GM18868 (cell line): ENCODE data around the gene C1QTNF6.
"Not testable (repeated sequence)": the region's sequence is repeated elsewhere in the genome, so short reads cannot be mapped to it uniquely, and the experiment has no call there.

ENCODE experiments used
- ATAC-seq: cut with Tn5 transposase; IDR thresholded peaks from one replicate; pipeline ENCODE4 v1.9.1; 2021; ENCODE audit warnings: mild to moderate bottlenecking, moderate library complexity; ENCODE audit not compliant: unreplicated experiment

Gene C1QTNF6

GRCh38 chr22:37178350-37179125 is 9.5 kb downstream of the C1QTNF6 start:
- no peak for ATAC-seq

GRCh38 chr22:37177755-37178154 is 10.3 kb downstream of the C1QTNF6 start:
- no peak for ATAC-seq

DNA sequence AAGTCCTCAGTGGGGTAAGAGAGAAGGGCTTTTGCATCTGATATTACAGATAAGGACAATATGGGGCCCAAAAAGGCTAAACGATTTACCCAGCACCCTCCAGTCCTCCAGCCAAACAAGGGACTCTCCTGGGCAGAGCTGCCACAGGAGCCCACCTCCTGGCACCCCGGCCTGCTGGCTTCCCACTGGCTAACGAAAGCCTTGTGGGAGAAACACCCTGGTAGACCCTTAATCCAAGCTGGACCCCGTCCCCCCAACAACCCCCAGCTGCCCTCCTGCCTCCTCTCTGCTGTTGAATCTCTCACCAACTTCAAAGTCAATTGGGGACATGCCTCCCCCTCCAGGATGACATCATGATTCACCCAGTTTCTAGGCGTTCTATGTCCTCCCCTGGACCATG is 10.8 kb downstream of the C1QTNF6 start:
- no peak for ATAC-seq

DNA sequence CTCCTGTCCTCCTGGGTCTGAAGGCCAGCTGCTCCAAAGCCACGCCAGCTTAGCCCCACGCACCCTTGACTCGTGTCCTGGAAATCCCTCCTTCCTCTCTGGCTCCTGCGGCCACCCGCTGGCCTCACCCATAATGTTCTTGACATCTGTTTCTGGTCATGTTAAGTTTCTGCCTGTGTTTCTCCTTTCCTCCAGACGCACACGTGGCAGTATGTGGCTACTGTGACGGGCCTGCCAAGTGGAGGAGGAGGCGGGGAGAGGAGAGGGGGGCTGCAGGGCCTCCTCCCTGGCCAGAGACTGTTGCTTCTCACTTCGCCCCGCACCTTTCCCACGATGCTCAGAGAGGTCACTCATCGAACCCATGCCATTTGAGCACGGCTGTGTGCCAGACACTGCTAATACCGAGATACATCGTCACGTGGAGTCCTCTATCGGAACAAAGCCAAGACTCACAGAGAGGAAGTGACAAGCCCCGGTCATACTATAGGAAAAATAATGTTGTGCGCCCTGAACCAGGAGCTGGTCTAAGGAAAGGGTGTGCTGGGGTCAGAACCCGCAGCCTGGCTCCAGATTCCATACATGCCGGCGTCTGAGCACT is 11.5 kb downstream of the C1QTNF6 start:
- no peak for ATAC-seq

DNA sequence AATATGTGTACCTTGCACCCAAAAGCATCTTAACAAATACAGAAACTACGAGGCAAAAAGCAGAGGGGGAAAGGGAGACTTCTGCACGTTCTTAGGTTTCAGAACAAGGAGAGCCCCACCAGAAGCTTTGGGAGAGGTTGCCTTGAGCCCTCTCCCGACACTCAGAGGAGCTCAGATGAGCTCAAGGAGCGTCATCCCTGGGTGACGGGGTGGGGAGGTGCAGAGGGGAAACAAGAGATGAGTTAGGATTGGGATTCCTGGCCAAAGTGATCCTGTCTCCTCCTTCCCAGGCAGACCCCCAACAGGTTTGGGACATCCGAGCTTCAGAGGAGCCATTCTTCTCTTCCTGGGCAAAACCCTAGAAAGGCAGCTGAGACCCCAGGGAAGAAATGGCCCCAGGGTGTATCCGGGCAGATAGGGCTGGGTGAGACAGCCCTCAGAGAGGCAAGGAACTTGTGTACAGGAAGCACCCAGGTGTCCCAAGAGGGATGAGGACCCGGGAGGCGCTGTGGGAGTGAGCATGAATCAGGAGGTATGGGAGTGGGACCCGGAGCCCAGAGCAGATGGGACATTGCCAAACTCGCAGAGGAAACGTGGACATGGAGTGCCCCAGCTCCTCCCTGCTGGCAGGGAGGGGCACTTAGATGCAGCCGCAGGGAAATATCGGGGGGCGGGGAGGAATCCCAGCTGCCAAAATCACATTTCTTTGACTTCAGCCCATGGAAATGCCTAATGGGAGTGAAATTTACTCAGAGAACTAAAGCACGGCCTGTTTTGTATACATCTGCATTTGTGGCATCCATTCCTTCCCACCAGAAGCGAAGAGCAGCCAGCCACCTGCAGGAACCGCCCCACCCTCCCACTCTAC is 12.4 kb downstream of the C1QTNF6 start:
- no peak for ATAC-seq

DNA sequence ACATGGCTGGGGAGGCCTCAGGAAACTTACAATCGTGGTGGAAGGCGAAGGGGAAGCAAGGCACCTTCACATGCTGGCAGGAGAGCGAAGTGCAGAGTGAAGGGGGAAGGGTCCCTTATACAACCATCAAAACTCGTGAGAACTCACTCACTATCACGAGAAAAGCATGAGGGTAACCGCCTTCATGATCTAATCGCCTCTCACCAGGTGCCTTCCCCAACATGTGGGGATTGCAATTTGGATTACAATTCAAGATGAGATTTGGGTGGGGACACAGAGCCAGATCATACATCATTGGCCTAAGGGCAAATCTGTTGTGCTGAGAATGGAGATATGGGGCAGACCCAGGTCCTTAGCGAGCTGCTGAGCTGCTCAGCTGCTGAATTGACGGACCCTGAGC is 13.1 kb downstream of the C1QTNF6 start:
- no peak for ATAC-seq

DNA sequence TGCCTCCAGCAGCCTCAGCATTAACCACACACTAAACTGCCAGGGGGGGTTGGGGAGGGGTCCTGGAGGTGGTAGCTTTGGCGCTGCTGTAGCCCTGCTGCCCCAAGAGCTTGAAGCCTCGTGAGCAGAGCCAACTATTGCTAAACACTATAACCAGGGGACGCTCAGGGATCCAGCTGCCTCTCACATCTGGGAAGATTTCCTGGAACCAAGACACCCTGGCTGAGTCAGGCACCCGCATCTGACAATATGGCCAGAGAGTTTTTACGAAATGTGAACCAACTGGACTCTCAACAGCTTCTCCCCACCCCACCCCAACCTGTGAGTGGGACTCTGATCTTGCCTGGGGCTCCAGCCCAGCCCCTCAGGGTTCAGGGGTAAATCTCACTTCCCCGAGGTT is 14.3 kb downstream of the C1QTNF6 start:
- no peak for ATAC-seq

DNA sequence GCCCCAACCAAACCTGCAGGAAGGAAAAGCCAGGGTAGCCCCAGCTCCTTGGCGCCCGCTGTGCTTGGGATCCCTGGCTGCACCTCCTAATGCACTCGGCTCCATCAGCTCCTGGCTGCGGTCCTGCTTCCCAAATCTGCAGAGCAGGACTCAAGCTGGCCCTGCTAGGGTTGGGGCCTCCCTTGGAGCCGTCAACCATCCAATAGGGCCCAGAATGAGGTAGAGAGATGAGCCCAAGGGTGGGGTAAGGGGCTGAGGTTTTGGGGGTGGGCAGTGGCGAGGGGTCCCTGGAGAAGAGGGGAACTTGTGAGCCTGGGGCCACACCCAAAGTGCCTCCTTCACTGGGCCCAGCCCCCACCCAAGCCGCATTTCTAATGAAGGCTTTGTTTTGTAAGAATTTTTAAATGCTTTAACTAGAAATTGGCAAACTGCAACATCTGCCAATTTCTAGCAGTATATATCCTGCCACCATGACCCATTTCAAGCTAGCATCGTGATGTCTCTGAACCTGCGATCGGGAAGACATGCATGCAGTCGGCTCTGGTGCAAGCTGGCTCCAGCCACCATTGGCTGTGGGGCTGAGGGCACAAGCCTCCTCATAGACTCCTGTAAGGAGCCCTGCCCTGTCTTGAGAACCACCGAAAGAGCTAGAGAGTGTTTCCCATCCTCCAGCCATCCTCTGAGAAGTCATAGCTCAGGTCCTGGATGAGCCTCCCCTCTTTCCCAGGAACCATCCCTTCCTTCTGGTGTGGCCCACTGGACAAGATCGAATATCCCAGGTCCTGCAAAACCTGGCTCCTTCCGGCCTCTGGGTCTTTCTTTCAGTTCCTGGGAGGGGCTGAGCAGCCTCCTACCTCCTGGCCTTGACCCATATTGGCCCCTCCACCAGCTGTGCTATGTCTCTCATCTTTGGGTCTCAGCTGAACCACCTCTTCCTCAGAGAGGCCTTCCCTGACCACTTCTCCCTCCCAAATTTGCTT is 15.5 kb downstream of the C1QTNF6 start:
- ATAC-seq = no peak

GRCh38 chr22:37171662-37172061 is 16.4 kb downstream of the C1QTNF6 start:
- ATAC-seq = no peak

- ATAC-seq = not testable (repeated sequence)
Observed at GRCh38 chr22:37170689-37171405, 17.2 kb downstream of the C1QTNF6 start.

GRCh38 chr22:37169947-37170688 is 17.9 kb downstream of the C1QTNF6 start:
- no peak for ATAC-seq

GRCh38 chr22:37169406-37169805 is 18.6 kb downstream of the C1QTNF6 start:
- no peak for ATAC-seq

GRCh38 chr22:37167981-37168647 is 19.9 kb downstream of the C1QTNF6 start:
- no peak for ATAC-seq

GRCh38 chr22:37167176-37167980 is 20.7 kb downstream of the C1QTNF6 start:
- ATAC-seq = no peak

DNA sequence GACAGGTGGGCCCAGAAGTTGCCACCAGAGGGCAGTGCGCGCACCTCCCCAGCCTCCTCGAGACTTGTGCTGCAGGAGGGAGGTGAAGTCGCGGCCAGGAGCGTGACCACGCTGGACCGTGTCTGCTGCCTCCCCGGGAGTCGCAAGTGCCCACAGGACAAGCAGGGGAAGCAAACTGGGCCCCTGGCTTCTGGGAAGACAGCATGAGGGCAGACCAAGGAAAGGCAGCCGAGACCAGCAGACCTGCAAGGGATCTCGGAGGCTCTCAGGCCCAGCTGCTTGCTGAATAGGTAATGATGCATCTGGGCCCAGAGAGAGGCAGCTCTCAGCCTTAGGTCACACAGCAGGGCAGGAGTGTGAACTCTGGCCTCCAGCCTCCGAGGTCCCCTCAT is 21.4 kb downstream of the C1QTNF6 start:
- no peak for ATAC-seq

DNA sequence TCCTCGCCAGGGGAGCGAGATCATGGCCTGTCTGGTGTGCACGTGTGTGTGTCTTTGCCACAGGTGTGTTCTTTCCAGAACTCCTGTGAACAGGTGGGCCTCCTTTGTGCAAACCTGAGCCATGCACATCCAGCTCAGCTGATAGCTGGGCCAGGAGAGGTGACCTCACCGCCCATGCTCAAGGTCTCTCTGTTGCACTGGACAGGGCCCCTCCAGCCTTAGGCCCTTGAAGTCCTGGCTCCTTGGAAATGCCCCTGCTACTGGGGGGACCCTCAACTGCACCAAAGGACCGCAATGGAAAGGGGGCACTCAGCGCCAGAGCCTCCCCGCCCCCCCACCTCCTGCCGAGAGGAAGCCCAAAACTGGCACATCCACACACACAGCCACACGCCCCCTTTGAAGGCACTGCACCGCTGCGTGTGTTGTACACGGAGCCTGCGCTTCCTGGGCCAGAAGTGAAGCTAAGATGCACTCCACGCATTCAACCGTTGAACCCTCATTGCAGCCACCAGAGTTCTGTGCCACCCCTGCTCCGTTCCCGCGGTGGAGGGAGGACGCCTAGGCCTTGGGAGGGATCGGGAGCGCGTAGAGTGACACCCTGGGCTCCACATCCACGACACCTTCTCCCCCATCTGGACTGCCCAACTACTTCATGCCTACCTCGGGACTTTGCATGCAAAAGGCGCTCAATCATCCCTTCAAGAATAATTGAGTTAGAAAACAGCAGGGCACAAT is 21.9 kb downstream of the C1QTNF6 start:
- ATAC-seq = no peak

DNA sequence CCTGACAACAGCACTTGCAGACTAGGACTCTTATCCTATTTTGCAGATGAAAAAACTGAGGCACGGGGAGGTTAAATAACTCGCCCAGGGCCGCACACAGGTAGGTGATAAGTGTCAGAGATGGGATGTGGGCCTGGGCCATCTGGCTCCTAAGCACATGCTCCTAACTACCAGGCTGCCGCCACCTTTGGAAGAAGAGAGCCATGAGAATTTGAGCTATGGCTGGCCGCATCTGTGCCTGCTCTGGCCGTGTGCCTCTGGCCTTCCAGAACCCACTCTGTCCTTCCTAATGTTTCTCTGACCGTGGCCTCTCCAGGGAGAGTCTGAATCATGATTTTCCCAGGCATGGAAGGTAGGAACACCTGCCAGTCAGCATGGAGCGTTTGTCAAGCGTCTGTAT is 23.0 kb downstream of the C1QTNF6 start:
- ATAC-seq = no peak
